Measurements from ENCODE around the gene PWWP2A. TPM values are rescaled to one million over a fixed set of nuclear protein-coding genes. Genes with fewer than 3 reads are reported as not detected.

The PWWP2A gene
- total RNA-seq, 1 donor, result 19.9 TPM

Other genes starting within 250 kb of the PWWP2A start
- gene ADRA1B, start 203.0 kb downstream of the PWWP2A start, total RNA-seq, result not detected
- gene TTC1, start 110.3 kb downstream of the PWWP2A start, total RNA-seq, result 13.5 TPM
- not detected for gene FABP6, start 110.1 kb upstream of the PWWP2A start, total RNA-seq
- 0.54 TPM for gene CCNJL, start 193.1 kb upstream of the PWWP2A start, total RNA-seq